Right forelimb (tissue), 1 donor: ENCODE results near the gene MBD1.
A peak's percentile ranks its signal among the peaks of the same experiment; 100 is the strongest.
"Not testable (repeated sequence)": the region's sequence is repeated elsewhere in the genome, so short reads cannot be mapped to it uniquely, and the experiment has no call there.

Source experiments
- DNase-seq: peaks from one replicate; pipeline ENCODE4 v3.0.0-alpha.2; 2018

MBD1 gene

DNA sequence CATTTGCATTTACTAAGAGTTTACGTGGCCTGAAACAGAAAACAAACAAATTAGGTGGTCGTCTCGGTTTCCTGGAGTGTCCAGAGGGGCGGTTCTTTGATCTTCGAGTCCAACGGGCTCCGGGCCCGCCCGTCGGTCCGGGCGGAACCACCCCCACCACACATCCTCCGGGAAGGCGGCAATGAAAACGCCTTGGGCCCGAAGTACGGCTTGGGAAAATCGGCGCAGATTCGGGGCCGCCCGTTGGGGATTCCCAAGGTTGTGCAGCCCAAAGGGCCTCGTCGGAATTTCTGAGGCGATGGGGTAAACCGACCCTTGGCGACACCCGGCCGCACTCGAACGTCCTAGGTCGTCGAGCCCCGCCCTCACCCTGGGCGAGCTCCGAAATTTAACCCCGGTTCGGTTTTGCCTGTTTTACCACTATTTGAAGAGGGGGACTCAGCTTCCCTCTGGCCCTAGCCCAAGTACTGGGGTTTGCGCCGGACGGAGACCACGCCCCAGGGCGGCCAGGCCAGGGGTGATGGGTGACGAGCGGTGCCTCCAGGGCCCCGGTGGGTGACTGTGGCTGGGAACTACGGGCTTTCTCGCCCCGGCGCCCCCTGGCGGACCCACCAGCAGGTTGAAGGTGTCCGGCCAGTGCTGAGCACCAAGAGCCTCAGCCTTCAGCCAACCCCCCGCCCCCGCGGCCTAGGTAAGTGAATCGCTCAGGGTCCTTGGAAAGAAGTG lies 13.1 kb downstream of the MBD1 start:
- DNase-seq: peak; percentile 85

DNA sequence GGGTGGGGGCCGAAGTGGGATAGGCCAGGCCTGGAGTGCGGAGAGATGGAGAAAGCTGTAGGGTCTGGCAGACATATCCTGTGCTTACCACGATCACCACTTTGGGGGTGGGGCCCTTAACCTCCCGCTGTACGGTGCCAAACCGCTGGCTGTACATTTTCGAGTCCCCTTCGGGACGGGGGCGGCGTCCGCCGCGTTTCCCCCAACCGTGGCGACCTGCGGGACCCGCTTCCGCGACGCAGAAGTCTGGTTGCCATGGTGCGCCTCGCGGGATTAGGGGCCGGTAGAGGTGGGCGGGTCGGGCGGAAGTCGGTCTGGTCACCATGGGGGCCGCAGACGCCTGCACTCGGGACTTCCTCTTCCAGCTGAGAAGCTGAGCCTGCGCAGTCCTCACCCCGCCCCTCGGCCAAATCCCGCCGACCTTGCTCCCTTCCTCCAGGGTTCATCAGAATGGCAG lies 15.0 kb downstream of the MBD1 start, which contains the start of gene CFAP53:
Gene CFAP53, minus strand, starts transcription at position 248 of the 457 bp plus-strand sequence. Its CDS starts 91 bp downstream, at position 157.
- DNase-seq: peak; percentile 94

DNA sequence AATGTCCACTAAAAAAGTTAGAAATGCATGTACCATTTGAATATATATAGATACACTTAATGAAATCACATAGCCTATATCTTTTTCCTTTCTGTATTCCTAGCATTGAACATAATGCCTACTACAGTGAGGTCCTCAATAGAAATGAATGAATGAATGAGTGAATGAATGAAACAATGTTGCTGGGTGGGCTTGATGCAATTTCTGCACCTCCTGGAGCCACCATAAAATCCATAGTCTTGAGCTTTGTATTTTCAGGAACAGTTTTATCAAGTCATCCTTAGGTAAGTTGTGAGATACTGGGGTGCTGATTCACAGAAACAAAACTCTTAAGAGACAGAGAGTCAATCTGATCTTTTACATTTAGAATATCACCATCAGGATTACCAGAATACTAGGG lies 18.3 kb downstream of the MBD1 start:
- DNase-seq: no peak

DNA sequence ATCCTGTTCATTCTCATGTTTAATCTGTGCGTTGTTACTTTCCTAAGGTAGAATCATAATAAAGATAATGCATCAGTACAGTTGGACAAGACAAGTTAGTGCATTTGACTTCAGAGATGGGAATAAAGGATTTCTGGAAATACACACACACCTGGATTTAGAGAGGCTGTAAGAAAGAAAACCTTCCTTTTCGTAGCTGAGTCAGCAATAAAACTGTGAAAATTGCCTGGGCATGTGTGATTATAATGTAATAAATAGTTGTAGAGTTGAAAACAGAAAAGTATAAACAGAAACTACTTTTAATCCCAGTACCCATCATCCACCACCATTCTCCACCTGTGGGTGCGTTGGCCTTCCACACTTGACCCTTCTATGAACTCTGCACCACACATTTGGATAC lies 30.4 kb downstream of the MBD1 start:
- DNase-seq: no peak

DNA sequence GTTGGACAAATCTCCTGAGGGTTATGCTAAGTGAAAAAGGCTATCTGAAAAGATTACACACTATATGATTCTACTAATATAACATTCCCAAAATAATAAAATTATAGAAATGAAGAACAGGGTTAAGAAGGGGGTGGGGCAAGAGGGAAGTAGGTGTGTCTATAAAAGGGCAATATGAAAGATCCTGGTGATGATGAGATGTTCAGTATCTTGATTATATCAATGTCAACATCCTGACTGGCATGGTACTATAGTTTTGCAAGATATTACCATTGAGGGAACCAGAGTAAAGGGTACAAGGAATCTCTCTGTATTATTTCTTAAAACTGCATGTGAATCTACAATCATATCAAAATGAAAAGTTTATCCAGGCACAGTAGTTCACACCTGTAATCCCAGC lies 31.7 kb downstream of the MBD1 start:
- no peak for DNase-seq

DNA sequence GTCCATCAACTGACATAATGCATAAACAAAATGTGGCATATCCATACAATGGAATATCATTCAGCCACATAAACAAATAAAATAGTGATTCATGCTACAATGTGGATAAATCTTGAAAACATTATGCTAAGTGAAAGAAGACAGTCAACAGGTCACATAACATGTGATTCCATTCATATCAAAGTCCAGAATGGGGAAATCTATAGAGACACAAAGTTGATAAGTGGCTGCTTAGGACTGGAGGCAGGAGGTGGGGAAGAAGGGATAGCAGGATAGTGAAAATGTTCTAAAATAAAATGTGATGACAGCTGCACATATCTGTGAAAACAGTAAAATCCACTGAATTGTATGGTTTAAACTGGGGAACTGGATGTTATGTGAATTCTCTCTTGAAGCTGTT lies 33.8 kb downstream of the MBD1 start:
- DNase-seq: no peak

DNA sequence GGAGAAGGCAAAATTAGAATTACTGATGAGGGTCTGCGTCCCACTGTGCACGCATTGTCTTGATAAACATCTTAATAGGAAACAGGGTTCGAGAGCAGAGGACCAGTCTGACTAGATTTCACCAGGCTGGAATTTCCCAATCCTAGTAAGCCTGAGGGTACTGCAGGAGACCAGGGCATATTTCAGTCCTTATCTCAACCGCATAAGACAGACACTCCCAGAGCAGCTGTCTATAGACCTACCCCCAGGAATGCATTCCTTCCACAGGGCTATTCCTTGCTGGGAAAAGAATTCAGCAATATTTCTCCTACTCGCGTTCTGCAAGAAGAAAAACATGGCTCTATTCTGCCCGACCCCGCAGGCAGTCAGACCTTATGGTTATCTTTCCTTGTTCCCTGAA lies 39.6 kb downstream of the MBD1 start:
- DNase-seq: not testable (repeated sequence)

DNA sequence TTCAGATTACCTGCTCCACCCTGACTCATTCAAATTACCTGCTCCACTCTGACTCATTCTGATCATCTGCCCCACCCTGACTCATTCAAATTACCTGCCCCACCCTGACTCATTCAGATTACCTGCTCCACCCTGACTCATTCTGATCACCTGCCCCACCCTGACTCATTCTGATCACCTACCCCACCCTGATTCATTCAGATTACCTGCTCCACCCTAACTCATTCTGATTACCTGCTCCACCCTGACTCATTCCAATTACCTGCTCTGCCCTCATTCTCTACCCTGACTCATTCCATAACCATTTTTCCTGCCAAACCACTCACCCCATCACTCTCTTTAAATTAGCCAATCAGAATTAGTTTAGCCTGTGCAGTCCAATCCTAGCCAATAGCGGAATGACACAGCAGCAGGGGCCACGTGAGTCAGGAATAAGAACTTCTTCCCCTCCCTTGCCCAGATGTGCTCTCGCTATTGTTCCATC lies 41.2 kb downstream of the MBD1 start:
- DNase-seq: no peak

DNA sequence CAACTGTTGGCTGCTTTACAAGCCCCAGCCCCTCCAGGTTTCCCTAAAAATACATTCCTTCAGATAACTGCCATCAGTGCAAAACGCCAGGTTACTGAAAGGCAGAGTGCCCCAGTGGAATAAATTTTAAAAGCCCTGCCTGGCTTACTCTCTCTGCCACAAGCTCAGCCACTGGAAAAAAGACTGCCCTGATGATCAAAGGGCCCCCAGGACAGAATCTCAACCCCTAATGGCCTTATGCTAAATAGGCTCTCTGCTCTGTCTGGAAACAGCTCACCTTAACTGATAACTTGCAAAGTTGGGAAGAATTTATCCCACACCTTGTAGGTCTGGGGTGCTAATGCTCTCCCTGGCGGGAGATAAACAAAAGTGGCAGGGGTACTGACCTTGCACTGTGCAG lies 48.9 kb downstream of the MBD1 start:
- no peak for DNase-seq

DNA sequence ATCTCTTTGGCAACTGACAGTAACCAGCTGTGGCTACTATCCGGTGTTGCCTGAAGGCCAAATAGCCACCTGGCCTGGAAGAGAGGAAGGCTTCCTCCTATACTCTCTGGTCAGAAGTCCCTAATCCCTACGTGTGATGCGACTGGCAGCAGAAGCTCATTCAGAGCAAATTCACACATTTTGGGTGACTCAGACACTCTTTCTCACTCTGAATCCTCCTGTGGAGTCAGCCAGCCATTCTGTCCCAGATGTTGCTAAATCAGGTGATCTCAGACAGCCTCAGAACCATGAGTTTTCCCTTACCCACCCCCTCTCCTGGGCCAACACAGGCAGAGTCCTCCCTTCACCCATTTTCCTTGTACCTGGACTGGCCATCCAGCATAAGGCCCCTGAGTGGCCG lies 49.7 kb downstream of the MBD1 start:
- no peak for DNase-seq

DNA sequence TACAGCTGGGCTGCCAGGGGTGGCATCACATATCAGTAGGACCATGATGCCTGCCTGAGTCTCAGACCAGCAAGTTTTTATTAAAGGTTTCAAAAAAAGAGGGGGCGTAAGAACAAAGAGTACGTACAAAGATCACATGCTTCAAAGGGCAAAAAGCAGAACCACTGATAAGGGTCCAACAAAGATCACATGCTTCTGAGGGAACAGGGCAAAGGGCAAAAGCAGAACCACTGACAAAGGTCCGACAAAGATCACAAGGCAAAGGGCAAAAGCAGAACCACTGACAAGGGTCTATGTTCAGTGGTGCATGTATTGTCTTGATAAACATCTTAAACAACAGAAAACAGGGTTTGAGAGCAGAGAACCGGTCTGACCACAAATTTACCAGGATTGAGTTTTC lies 61.1 kb downstream of the MBD1 start:
- DNase-seq: not testable (repeated sequence)
